HCT116 (cell line): ENCODE results near the gene RIMBP2. TPM values are rescaled to one million over a fixed set of nuclear protein-coding genes. Genes with fewer than 3 reads are reported as not detected.

Experiments used
- ATAC-seq: fragments of 200-7000 bp; cut with Tn5 transposase; 2 replicates; pipeline ENCODE4 v1.9.1; 2020; ENCODE audit warnings: mild to moderate bottlenecking, moderate library complexity
- BruUV-seq: library from RNA; stranded (reverse); fragments of 400-500 nt; replicated peaks from 2 replicates; lab custom pipeline; 2021; lab: Mats Ljungman, UMichigan
- CTCF ChIA-PET: fragments of 300-600 bp; sonication (Branson Sonifier 250); formaldehyde crosslinking; loops from one replicate; lab custom pipeline; 2021; ENCODE audit warnings: antibody characterized with exemption; lab: Charles Lee
- POLR2A ChIA-PET: fragments of 300-600, 350-600 bp; sonication (Branson Sonifier 250); formaldehyde crosslinking; loops from one replicate; lab custom pipeline; 2021; ENCODE audit warnings: antibody characterized with exemption; lab: Charles Lee
- RAD21 ChIA-PET, 2 experiments: fragments of 300-600 bp; sonication (Branson Sonifier 250); formaldehyde crosslinking; loops; one replicate each; lab custom pipeline; 2023; ENCODE audit warnings: low total read pairs in 2 of 2; ENCODE audit not compliant: uncharacterized antibody in 2 of 2, unreplicated experiment in 2 of 2, low non-redundant PET in 1 of 2; lab: Charles Lee
- DNase-seq: peaks from one replicate; pipeline ENCODE4 v3.0.0-alpha.2; 2010; ENCODE audit warnings: low read depth, low spot score
- H2AFZ ChIP-seq: fragments of 200-600 bp; shearing (Covaris generic), sonication (generic); 2 replicates; pipeline ENCODE4 v1.6.1; 2017; ENCODE audit warnings: low read depth, mixed run types, mixed read lengths, antibody characterized with exemption, low read length; ENCODE audit not compliant: poor library complexity, severe bottlenecking
- H3K27ac ChIP-seq: 2 replicates; pipeline ENCODE4 v1.5.1; 2012; ENCODE audit warnings: low read depth, low read length
- H3K27me3 ChIP-seq: fragments of 200-600 bp; sonication (generic); 2 replicates; pipeline ENCODE4 v1.6.1; 2016; ENCODE audit warnings: mixed run types, low read length, mixed read lengths; ENCODE audit not compliant: insufficient read depth
- H3K36me3 ChIP-seq, 2 experiments: fragments of 200-500 bp in 1 of 2; fragments of 200-600 bp in 1 of 2; sonication (Bioruptor generic) in 1 of 2; sonication (generic) in 1 of 2; 2 replicates each; pipeline versions ENCODE4 v1.5.1 to v1.6.1; 2014 to 2016; ENCODE audit warnings: low read length in 2 of 2, inconsistent platforms in 1 of 2, mixed read lengths in 1 of 2, mixed run types in 1 of 2; ENCODE audit not compliant: insufficient read depth in 2 of 2, control insufficient read depth in 1 of 2
- H3K4me1 ChIP-seq, 2 experiments: fragments of 200-600 bp in 1 of 2; sonication (generic) in 1 of 2; 2 replicates each; pipeline versions ENCODE4 v1.5.1 to v1.6.1; 2012 to 2017; ENCODE audit warnings: low read length in 2 of 2, inconsistent platforms in 1 of 2, mild to moderate bottlenecking in 1 of 2, mixed read lengths in 1 of 2, mixed run types in 1 of 2, moderate library complexity in 1 of 2; ENCODE audit not compliant: insufficient read depth in 2 of 2, control insufficient read depth in 1 of 2
- H3K4me2 ChIP-seq: fragments of 200-600 bp; sonication (generic); 2 replicates; pipeline ENCODE4 v1.6.1; 2017; ENCODE audit warnings: mixed run types, low read length, mixed read lengths
- H3K4me3 ChIP-seq, 2 experiments: fragments of 200-600 bp in 1 of 2; sonication (generic) in 1 of 2; replicated peaks in 1 of 2; 2 replicates each; pipeline ENCODE4 v1.5.1; 2011 to 2016; ENCODE audit warnings: low read length in 2 of 2, control low read depth in 1 of 2, low read depth in 1 of 2, mild to moderate bottlenecking in 1 of 2, mixed read lengths in 1 of 2, mixed run types in 1 of 2
- H3K79me2 ChIP-seq: fragments of 200-600 bp; sonication (generic); 2 replicates; pipeline ENCODE4 v1.6.1; 2017; ENCODE audit warnings: mild to moderate bottlenecking, mixed run types, low read length, moderate library complexity, mixed read lengths; ENCODE audit not compliant: insufficient read depth
- H3K9ac ChIP-seq: fragments of 200-600 bp; sonication (generic); 2 replicates; pipeline ENCODE4 v1.6.1; 2016; ENCODE audit warnings: low read length, mixed read lengths
- H3K9me2 ChIP-seq: fragments of 200-600 bp; sonication (generic), shearing (Covaris generic); 2 replicates; pipeline ENCODE4 v1.6.1; 2017; ENCODE audit warnings: mixed run types, mild to moderate bottlenecking, moderate library complexity; ENCODE audit not compliant: insufficient read depth
- H3K9me3 ChIP-seq, 2 experiments: fragments of 200-500 bp in 1 of 2; fragments of 200-600 bp in 1 of 2; sonication (Bioruptor generic) in 1 of 2; sonication (generic) in 1 of 2; 2 replicates each; pipeline ENCODE4 v1.6.1; 2014 to 2017; ENCODE audit warnings: low read length in 2 of 2, mixed read lengths in 2 of 2, inconsistent platforms in 1 of 2, low read depth in 1 of 2, mild to moderate bottlenecking in 1 of 2, mixed run types in 1 of 2, moderate library complexity in 1 of 2; ENCODE audit not compliant: control insufficient read depth in 1 of 2, insufficient read depth in 1 of 2
- H4K20me1 ChIP-seq: fragments of 200-600 bp; sonication (generic), shearing (Covaris generic); 2 replicates; pipeline ENCODE4 v1.6.1; 2017; ENCODE audit warnings: mixed run types, mild to moderate bottlenecking, moderate library complexity; ENCODE audit not compliant: insufficient read depth
- MAX ChIP-seq: IDR thresholded peaks from 2 replicates; pipeline ENCODE4 v1.6.1; 2012
- POLR2A ChIP-seq: IDR thresholded peaks from 2 replicates; pipeline ENCODE4 v1.7.0; 2011; ENCODE audit warnings: borderline replicate concordance; ENCODE audit not compliant: insufficient read depth, insufficient read length; ENCODE audit errors: extremely low read depth
- RAD21 ChIP-seq: IDR thresholded peaks from 2 replicates; pipeline ENCODE4 v1.6.1; 2012; ENCODE audit warnings: low read depth, mild to moderate bottlenecking
- SP1 ChIP-seq: IDR thresholded peaks from 2 replicates; pipeline ENCODE4 v1.6.1; 2012; ENCODE audit warnings: low read depth
- TCF7L2 ChIP-seq: IDR thresholded peaks from 2 replicates; pipeline ENCODE4 v1.7.0; 2011; ENCODE audit warnings: borderline replicate concordance, inconsistent platforms; ENCODE audit not compliant: insufficient read depth, insufficient read length; ENCODE audit errors: extremely low read depth
- YY1 ChIP-seq: IDR thresholded peaks from 2 replicates; pipeline ENCODE4 v1.6.1; 2011; ENCODE audit warnings: low read length, low read depth, moderate library complexity, mild to moderate bottlenecking; ENCODE audit not compliant: insufficient replicate concordance; ENCODE audit errors: extremely low read depth
- intact Hi-C: fragments of 100-400 bp; cut with micrococcal nuclease; formaldehyde crosslinking; loops from 2 replicates; pipeline ENCODE4 v1.10.0; 2022
- total RNA-seq: library from RNA; stranded (reverse); gene quantifications from one replicate; pipeline ENCODE4 v1.2.1, GENCODE V29; 2021; ENCODE audit not compliant: unreplicated experiment

Gene RIMBP2
- total RNA-seq, 1 experiment from 2014 or later = not detected

GRCh38 chr12:130433834-130434233, 282.3 kb downstream of the RIMBP2 start:
- no peak overlapping the region for H3K4me2 ChIP-seq
- no peak overlapping the region for H3K4me3 ChIP-seq
- no peak overlapping the region for H3K9ac ChIP-seq
- BruUV-seq = no TSS peak
- DNase-seq (no peak), ATAC-seq (no peak)
- intact Hi-C loops = no loop called here
- H3K9me2 ChIP-seq = no peaks in the 10 kb centered on the region
- H3K4me1 ChIP-seq = no peaks in the 10 kb centered on the region
- H3K27me3 ChIP-seq = no peaks in the 10 kb centered on the region
- ChIA-PET POLR2A (no interaction called here), CTCF (no interaction called here), RAD21 (no interaction called here)
- no peak overlapping the region for H3K27ac ChIP-seq
- no peaks in the 10 kb centered on the region for H3K9me3 ChIP-seq
- H4K20me1 ChIP-seq = no peaks in the 10 kb centered on the region
- no peaks in the 10 kb centered on the region for H3K79me2 ChIP-seq
- H2AFZ ChIP-seq = no peak overlapping the region
- H3K36me3 ChIP-seq = no peaks in the 10 kb centered on the region
- no peak for TF ChIP-seq TCF7L2
- no peak for TF ChIP-seq POLR2A
- no peak for TF ChIP-seq YY1
- TF ChIP-seq SP1 = no peak
- no peak for TF ChIP-seq RAD21

GRCh38 chr12:130433411-130433810, 282.7 kb downstream of the RIMBP2 start:
- Histone ChIP-seq H3K27ac (no peak overlapping the region), H3K79me2 (no peaks in the 10 kb centered on the region), H3K36me3 (no peaks in the 10 kb centered on the region), H3K9me3 (no peaks in the 10 kb centered on the region), H3K27me3 (no peaks in the 10 kb centered on the region), H3K9ac (no peak overlapping the region), H3K4me3 (no peak overlapping the region), H2AFZ (no peak overlapping the region), H3K4me2 (no peak overlapping the region), H4K20me1 (no peaks in the 10 kb centered on the region), H3K4me1 (no peaks in the 10 kb centered on the region), H3K9me2 (no peaks in the 10 kb centered on the region)
- ChIA-PET RAD21 (no interaction called here), CTCF (no interaction called here), POLR2A (no interaction called here)
- TF ChIP-seq MAX = no peak
- intact Hi-C loops = no loop called here
- no peak for ATAC-seq
- BruUV-seq = no TSS peak
- no peak for DNase-seq
